Measurements from ENCODE around the gene AFF3. TPM values are rescaled to one million over a fixed set of nuclear protein-coding genes. Genes with fewer than 3 reads are reported as not detected.

Gene AFF3
- total RNA-seq, 1 experiment from 2014 or later, result not detected

DNA sequence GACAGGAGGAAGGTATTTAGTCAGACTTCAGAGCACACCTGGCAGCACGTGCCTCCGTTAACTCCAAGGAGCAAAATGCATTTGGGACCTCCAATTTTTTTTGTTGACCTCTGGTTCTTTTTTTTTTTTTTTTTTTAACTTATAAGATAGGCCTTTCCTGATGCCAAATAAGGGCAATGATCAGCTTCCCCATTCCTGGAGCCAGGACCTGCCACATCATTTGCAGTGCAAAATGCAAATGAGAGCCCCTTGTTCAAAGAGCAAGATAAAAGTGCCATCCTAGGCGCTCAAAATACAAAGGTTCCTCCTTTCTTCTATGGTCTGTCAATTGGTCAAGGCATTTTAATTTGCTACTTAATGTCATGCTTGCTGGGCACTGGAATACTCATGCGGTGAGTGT lies 519.4 kb downstream of the AFF3 start:
- CTCF ChIA-PET, result no interaction called here
- H2AFZ ChIP-seq, result no peak overlapping the region
- peaks cover 97% of the 10 kb centered on the region for H3K27me3 ChIP-seq (ENCODE audit: insufficient read depth, low read depth)
- no peak overlapping the region for H3K4me3 ChIP-seq
- no peaks in the 10 kb centered on the region for H3K9me2 ChIP-seq (ENCODE audit: insufficient read depth)
- H3K4me2 ChIP-seq, result no peak overlapping the region
- no peak for DNase-seq
- no peak overlapping the region for H3K27ac ChIP-seq
- intact Hi-C loops (cut with micrococcal nuclease; ENCODE audit: unreplicated experiment), result no loop called here
- H4K20me1 ChIP-seq (ENCODE audit: insufficient read depth), result no peaks in the 10 kb centered on the region
- BruUV-seq (replicated peaks), result no TSS peak
- TF ChIP-seq EZH2 (IDR thresholded peaks at IDR 0.05; ENCODE audit: low read depth) (no peak), CTCF (conservative IDR thresholded peaks at IDR 0.05) (no peak)
- H3K9me3 ChIP-seq (ENCODE audit: insufficient read depth, low read depth), result no peaks in the 10 kb centered on the region
- no peaks in the 10 kb centered on the region for H3F3A ChIP-seq (ENCODE audit: insufficient read depth, low read depth)
- no peaks in the 10 kb centered on the region for H3K36me3 ChIP-seq (ENCODE audit: low read depth)
- POLR2A ChIA-PET (ENCODE audit: unreplicated experiment), result no interaction called here
- no peaks in the 10 kb centered on the region for H3K79me2 ChIP-seq (ENCODE audit: low read depth)
- H3K4me1 ChIP-seq (replicated peaks; ENCODE audit: insufficient read depth), result no peaks in the 10 kb centered on the region

DNA sequence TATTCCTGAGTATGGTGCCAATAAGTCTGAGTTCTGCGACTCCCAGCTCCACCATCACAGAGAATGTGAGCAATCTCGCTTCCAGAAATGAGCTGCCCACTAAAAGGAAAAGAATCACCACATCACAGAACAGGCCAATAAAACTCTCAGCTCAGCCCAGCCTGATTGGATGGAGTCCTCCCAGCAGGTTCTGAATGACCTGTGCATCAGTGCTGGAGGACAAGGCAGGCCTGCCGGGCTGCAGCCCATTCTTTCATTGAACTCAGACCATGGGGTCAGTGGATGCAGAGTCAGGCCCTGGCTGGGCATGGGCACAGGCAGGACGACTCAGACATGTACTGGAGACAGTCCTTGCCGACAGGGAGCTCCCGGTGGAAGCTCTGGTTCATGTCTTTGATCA lies 519.9 kb downstream of the AFF3 start:
- POLR2A ChIA-PET (ENCODE audit: unreplicated experiment), result no interaction called here

DNA sequence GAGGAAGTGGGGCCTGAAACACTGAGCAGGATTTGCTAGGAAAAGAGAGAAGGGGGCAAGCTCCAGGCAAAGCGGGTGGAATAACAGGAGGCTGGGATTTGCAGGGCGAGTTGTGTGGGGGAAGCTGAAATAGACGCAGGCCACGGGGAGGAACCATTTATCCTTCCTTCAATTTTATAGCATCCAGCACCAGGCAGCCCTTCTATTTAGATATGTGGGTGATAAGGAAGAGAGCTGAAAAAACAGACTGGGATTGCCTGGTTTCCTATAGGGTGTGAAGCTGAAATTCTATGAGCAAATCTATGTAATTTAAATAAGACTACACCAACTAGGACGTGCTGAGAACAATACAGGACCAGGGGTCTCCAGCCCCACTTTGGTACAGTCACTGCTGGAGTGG lies 520.6 kb downstream of the AFF3 start:
- H3K4me1 ChIP-seq (replicated peaks; ENCODE audit: insufficient read depth), result no peaks in the 10 kb centered on the region
- TF ChIP-seq EZH2 (IDR thresholded peaks at IDR 0.05; ENCODE audit: low read depth) (no peak), CTCF (conservative IDR thresholded peaks at IDR 0.05) (no peak)
- no peaks in the 10 kb centered on the region for H3F3A ChIP-seq (ENCODE audit: insufficient read depth, low read depth)
- H2AFZ ChIP-seq, result no peak overlapping the region
- no TSS peak for BruUV-seq (replicated peaks)
- no peaks in the 10 kb centered on the region for H3K9me2 ChIP-seq (ENCODE audit: insufficient read depth)
- no peaks in the 10 kb centered on the region for H3K79me2 ChIP-seq (ENCODE audit: low read depth)
- ChIA-PET POLR2A (ENCODE audit: unreplicated experiment) (no interaction called here), CTCF (no interaction called here)
- H3K27me3 ChIP-seq (ENCODE audit: insufficient read depth, low read depth), result peaks cover 96% of the 10 kb centered on the region
- H3K27ac ChIP-seq, result no peak overlapping the region
- H3K36me3 ChIP-seq (ENCODE audit: low read depth), result no peaks in the 10 kb centered on the region
- no peak overlapping the region for H3K4me2 ChIP-seq
- H3K9me3 ChIP-seq (ENCODE audit: insufficient read depth, low read depth), result no peaks in the 10 kb centered on the region
- H3K4me3 ChIP-seq, result no peak overlapping the region
- intact Hi-C loops (cut with micrococcal nuclease; ENCODE audit: unreplicated experiment), result no loop called here
- no peaks in the 10 kb centered on the region for H4K20me1 ChIP-seq (ENCODE audit: insufficient read depth)
- no peak for DNase-seq

More for the DNA sequence above, 519.9 kb downstream of the AFF3 start:
- Histone ChIP-seq H3F3A (ENCODE audit: insufficient read depth, low read depth) (no peaks in the 10 kb centered on the region), H3K9me2 (ENCODE audit: insufficient read depth) (no peaks in the 10 kb centered on the region), H3K27me3 (ENCODE audit: insufficient read depth, low read depth) (peaks cover 97% of the 10 kb centered on the region), H4K20me1 (ENCODE audit: insufficient read depth) (no peaks in the 10 kb centered on the region), H3K4me2 (no peak overlapping the region), H3K36me3 (ENCODE audit: low read depth) (no peaks in the 10 kb centered on the region), H3K27ac (no peak overlapping the region), H3K9me3 (ENCODE audit: insufficient read depth, low read depth) (no peaks in the 10 kb centered on the region), H3K79me2 (ENCODE audit: low read depth) (no peaks in the 10 kb centered on the region), H2AFZ (no peak overlapping the region), H3K4me1 (replicated peaks; ENCODE audit: insufficient read depth) (no peaks in the 10 kb centered on the region), H3K4me3 (no peak overlapping the region)
- no TSS peak for BruUV-seq (replicated peaks)
- intact Hi-C loops (cut with micrococcal nuclease; ENCODE audit: unreplicated experiment), result no loop called here
- CTCF ChIA-PET, result no interaction called here
- TF ChIP-seq CTCF (conservative IDR thresholded peaks at IDR 0.05) (no peak), EZH2 (IDR thresholded peaks at IDR 0.05; ENCODE audit: low read depth) (no peak)
- no peak for DNase-seq

Data from PC-9 (cell line).